ENCODE measurements around the gene PPIL1.
A peak's percentile ranks its signal among the peaks of the same experiment; 100 is the strongest.

The PPIL1 gene

GRCh38 chr6:36843170-36843569, 31.4 kb downstream of the PPIL1 start:
- POLR2A ChIA-PET, result no interaction called here
- H3K4me3 ChIP-seq (ENCODE audit: low read depth, low read length), result no peak overlapping the region
- DNase-seq (ENCODE audit: low read depth, low spot score), result no peak
- TF ChIP-seq CTCF (IDR thresholded peaks at IDR 0.05; ENCODE audit: insufficient read depth, low read length, missing control alignments), result no peak
- CTCF ChIA-PET, result interaction anchor here (0.7 to 4.2 kb wide), 3 partner anchors 8 to 33 kb away, joined by 3 to 40 read pairs (median 3); no protein-coding TSS in a partner anchor

GRCh38 chr6:36841756-36842155, 32.8 kb downstream of the PPIL1 start:
- ChIA-PET CTCF (interaction anchor here (4.2 kb wide), 1 partner anchor 10 kb away, joined by 40 read pairs; no protein-coding TSS in a partner anchor), POLR2A (no interaction called here)
- no peak for DNase-seq (ENCODE audit: low read depth, low spot score)
- H3K4me3 ChIP-seq (ENCODE audit: low read depth, low read length), result no peak overlapping the region
- TF ChIP-seq CTCF (IDR thresholded peaks at IDR 0.05; ENCODE audit: insufficient read depth, low read length, missing control alignments), result no peak

GRCh38 chr6:36840432-36841403, 33.9 kb downstream of the PPIL1 start:
- ChIA-PET CTCF (interaction anchor here (1.0 to 4.2 kb wide), 5 partner anchors 11 to 74 kb away, joined by 3 to 40 read pairs (median 3); no protein-coding TSS in a partner anchor), POLR2A (no interaction called here)
- TF ChIP-seq CTCF (IDR thresholded peaks at IDR 0.05; ENCODE audit: insufficient read depth, low read length, missing control alignments), result no peak
- DNase-seq (ENCODE audit: low read depth, low spot score), result no peak
- H3K4me3 ChIP-seq (ENCODE audit: low read depth, low read length), result peak overlapping the region; percentile 55

GRCh38 chr6:36839749-36840431, 34.7 kb downstream of the PPIL1 start:
- no peak for DNase-seq (ENCODE audit: low read depth, low spot score)

GRCh38 chr6:36838896-36839748, 35.5 kb downstream of the PPIL1 start, which contains the start of gene CPNE5:
Gene CPNE5, minus strand, starts transcription at chr6:36839444. Its CDS starts 67 bp downstream, at chr6:36839377.
- H3K4me3 ChIP-seq (ENCODE audit: low read depth, low read length), result peak within 1 kb of the TSS; percentile 55
- no peak for TF ChIP-seq CTCF (IDR thresholded peaks at IDR 0.05; ENCODE audit: insufficient read depth, low read length, missing control alignments)
- ChIA-PET POLR2A (no interaction called here), CTCF (interaction anchor here (1.2 to 2.5 kb wide), 3 partner anchors 10 to 14 kb away, joined by 4 to 10 read pairs (median 6); no protein-coding TSS in a partner anchor)
- no peak for DNase-seq (ENCODE audit: low read depth, low spot score)

More at GRCh38 chr6:36839749-36840431, 34.7 kb downstream of the PPIL1 start:
- TF ChIP-seq CTCF (IDR thresholded peaks at IDR 0.05; ENCODE audit: insufficient read depth, low read length, missing control alignments), result peak; percentile 23
- POLR2A ChIA-PET, result no interaction called here
- peak overlapping the region; percentile 55 for H3K4me3 ChIP-seq (ENCODE audit: low read depth, low read length)
- CTCF ChIA-PET, result interaction anchor here (1.0 to 4.2 kb wide), 5 partner anchors 12 to 74 kb away, joined by 3 to 40 read pairs (median 3); no protein-coding TSS in a partner anchor

Data from AG04449 (cell line).